K562 (cell line): ENCODE data around the gene PYHIN1. TPM values are rescaled to one million over a fixed set of nuclear protein-coding genes. Genes with fewer than 3 reads are reported as not detected.

Experiments
- ATAC-seq: fragments of 200-7000 bp; cut with Tn5 transposase; 3 replicates; pipeline ENCODE4 v1.9.1; 2020; ENCODE audit warnings: moderate library complexity
- BruUV-seq: library from RNA; stranded (reverse); fragments of 400-500 nt; replicated peaks from 2 replicates; lab custom pipeline; 2021; lab: Mats Ljungman, UMichigan
- CTCF ChIA-PET: fragments of 300-600 bp; formaldehyde crosslinking; extraction: SDS; loops from one replicate; lab custom pipeline; 2021; ENCODE audit warnings: low intra/inter-chr PET ratio; lab: Yijun Ruan, JAX
- POLR2A ChIA-PET: fragments of 300-600, 350-650 bp; sonication (Branson Sonifier 250); formaldehyde crosslinking; extraction: SDS; loops from one replicate; lab custom pipeline; 2021; ENCODE audit warnings: antibody characterized with exemption, inconsistent platforms; lab: Yijun Ruan, JAX
- DNase-seq, 4 experiments: peaks; one replicate each; pipeline versions ENCODE4 v3.0.0 to v3.0.0-alpha.2; 2011 to 2018; ENCODE audit warnings: low spot score in 3 of 4, mixed read lengths in 3 of 4; ENCODE audit errors: extremely low read depth in 1 of 4
- FAIRE-seq: peaks from 2 replicates; lab custom pipeline; 2011; peaks lifted over from hg19 to GRCh38; lab: Jason Lieb, UNC
- H2AFZ ChIP-seq: 2 replicates; pipeline ENCODE4 v1.6.0; 2011; ENCODE audit warnings: low read depth, low read length, control low read depth, inconsistent platforms
- H3K27ac ChIP-seq: fragments of 200-600 bp; 3 replicates; pipeline ENCODE4 v1.8.0; 2011; ENCODE audit warnings: low read depth, mild to moderate bottlenecking, control low read depth, inconsistent platforms, low read length, moderate library complexity, mixed read lengths; ENCODE audit errors: extremely low read depth
- H3K27me3 ChIP-seq, 2 experiments: fragments of 300-600 bp in 1 of 2; 2 replicates in 1 of 2; 3 replicates in 1 of 2; pipeline versions ENCODE4 v1.6.0 to v1.8.0; 2011; ENCODE audit warnings: inconsistent platforms in 2 of 2, low read length in 2 of 2, mild to moderate bottlenecking in 1 of 2, mixed read lengths in 1 of 2, moderate library complexity in 1 of 2; ENCODE audit not compliant: control insufficient read depth in 2 of 2, insufficient read depth in 2 of 2
- H3K36me3 ChIP-seq: fragments of 300-600 bp; 3 replicates; pipeline ENCODE4 v1.8.0; 2011; ENCODE audit warnings: mild to moderate bottlenecking, low read length, inconsistent platforms; ENCODE audit not compliant: control insufficient read depth, insufficient read depth
- H3K4me1 ChIP-seq, 2 experiments: fragments of 200-600 bp in 1 of 2; replicated peaks in 1 of 2; 2 replicates in 1 of 2; 3 replicates in 1 of 2; pipeline versions ENCODE4 v1.5.1 to v1.8.0; 2011; ENCODE audit warnings: inconsistent platforms in 2 of 2, low read length in 2 of 2, mild to moderate bottlenecking in 1 of 2, mixed read lengths in 1 of 2, moderate library complexity in 1 of 2; ENCODE audit not compliant: control insufficient read depth in 2 of 2, insufficient read depth in 2 of 2
- H3K4me2 ChIP-seq: 2 replicates; pipeline ENCODE4 v1.6.1; 2011; ENCODE audit warnings: low read length, control low read depth, inconsistent platforms, mixed read lengths; ENCODE audit not compliant: insufficient read depth
- H3K4me3 ChIP-seq: fragments of 200-600 bp; sonication (generic), shearing (Covaris generic); 2 replicates; pipeline ENCODE4 v1.5.1; 2016; ENCODE audit warnings: control low read depth, inconsistent platforms
- H3K79me2 ChIP-seq: fragments of 200-600 bp; 3 replicates; pipeline ENCODE4 v1.8.0; 2011; ENCODE audit warnings: low read length, inconsistent platforms; ENCODE audit not compliant: control insufficient read depth, insufficient read depth
- H3K9ac ChIP-seq, 2 experiments: 2 replicates each; pipeline versions ENCODE4 v1.6.0 to v1.6.1; 2011; ENCODE audit warnings: low read depth in 2 of 2, low read length in 2 of 2, control low read depth in 1 of 2, inconsistent platforms in 1 of 2, mild to moderate bottlenecking in 1 of 2, mixed read lengths in 1 of 2; ENCODE audit not compliant: insufficient read depth in 1 of 2
- H3K9me1 ChIP-seq: one replicate; pipeline ENCODE4 v1.6.0; 2011; ENCODE audit warnings: inconsistent platforms, mild to moderate bottlenecking, low read length, moderate library complexity; ENCODE audit not compliant: control insufficient read depth, insufficient read depth
- H3K9me3 ChIP-seq: replicated peaks from 2 replicates; pipeline ENCODE4 v1.5.1; 2011; ENCODE audit warnings: low read depth, low read length, inconsistent platforms; ENCODE audit not compliant: control insufficient read depth, insufficient read depth
- H4K20me1 ChIP-seq: replicated peaks from 2 replicates; pipeline ENCODE4 v1.6.1; 2011; ENCODE audit warnings: low read length, inconsistent platforms, mixed read lengths; ENCODE audit not compliant: control insufficient read depth, insufficient read depth
- GTF2E2 ChIP-seq: fragments of 200-800 bp; sonication (Bioruptor generic); IDR thresholded peaks from 2 replicates; pipeline ENCODE4 v1.6.1; 2016; ENCODE audit warnings: missing genetic modification characterization, missing compliant biosample characterization
- RBM15 ChIP-seq: fragments of 200-400 bp; formaldehyde crosslinking; IDR thresholded peaks from 2 replicates; pipeline ENCODE4 v1.6.1; 2018; ENCODE audit warnings: mild to moderate bottlenecking, low read length, moderate library complexity; ENCODE audit not compliant: insufficient read depth
- WGBS: fragments of 100-300 bp; shearing (Covaris generic); methylation state at CpG from one replicate; pipeline ENCODE4 v1.1.6; 2016; ENCODE audit warnings: low coverage, mixed read lengths; ENCODE audit not compliant: insufficient coverage; ENCODE audit errors: missing lambda C conversion rate; 5-methylcytosine and 5-hydroxymethylcytosine counted together
- in situ Hi-C: fragments of 300-500 bp; cut with MboI; formaldehyde crosslinking; loops from 4 replicates; pipeline ENCODE4 v1.15.0; 2018; ENCODE audit warnings: inconsistent platforms, mixed read lengths
- intact Hi-C: fragments of 100-400 bp; cut with micrococcal nuclease; formaldehyde crosslinking; loops from 2 replicates; pipeline ENCODE4 v1.14.2; 2022
- polyA plus RNA-seq, 8 experiments: library from polyadenylated mRNA; depleted of rRNA in 4 of 8; stranded (reverse) in 5 of 8; unstranded in 3 of 8; fragments of >200 nt; fragmentation: Nextera tagmentation in 2 of 8; fragmentation: Illumina TruSeq in 1 of 8; extraction: Ambion mirVana in 2 of 8; extraction: Trizol in 1 of 8; gene quantifications; 2 replicates each; pipeline versions ENCODE4 v1.2.1 to v1.2.3, GENCODE V29; 2011 to 2014; ENCODE audit warnings: inconsistent platforms in 1 of 8, missing spikeins in 1 of 8
- total RNA-seq, 7 experiments: library from RNA; depleted of rRNA in 6 of 7; stranded (reverse); fragments of >200 nt in 6 of 7; fragmentation: Illumina TruSeq in 2 of 7; extraction: Trizol in 2 of 7; gene quantifications; 2 replicates each; pipeline versions ENCODE4 v1.2.1 to v1.2.3, GENCODE V29; 2011 to 2021; ENCODE audit warnings: low replicate concordance in 1 of 7
- TF ChIP-seq, protein P1 (sequence below): fragments of 450-650 bp; IDR thresholded peaks from 2 replicates; pipeline ENCODE4 v1.6.1; 2016; ENCODE audit warnings: borderline replicate concordance
- TF ChIP-seq, protein P2 (sequence below): fragments of 200-800 bp; sonication (Bioruptor generic); IDR thresholded peaks from 2 replicates; pipeline ENCODE4 v1.6.1; 2016; ENCODE audit warnings: missing genetic modification characterization, missing compliant biosample characterization

Gene PYHIN1
- total and polyA plus RNA-seq, 9 of the 15 experiments (the other 6 are each of a cell fraction or from before 2014, with no cell fraction given) = not detected

DNA sequence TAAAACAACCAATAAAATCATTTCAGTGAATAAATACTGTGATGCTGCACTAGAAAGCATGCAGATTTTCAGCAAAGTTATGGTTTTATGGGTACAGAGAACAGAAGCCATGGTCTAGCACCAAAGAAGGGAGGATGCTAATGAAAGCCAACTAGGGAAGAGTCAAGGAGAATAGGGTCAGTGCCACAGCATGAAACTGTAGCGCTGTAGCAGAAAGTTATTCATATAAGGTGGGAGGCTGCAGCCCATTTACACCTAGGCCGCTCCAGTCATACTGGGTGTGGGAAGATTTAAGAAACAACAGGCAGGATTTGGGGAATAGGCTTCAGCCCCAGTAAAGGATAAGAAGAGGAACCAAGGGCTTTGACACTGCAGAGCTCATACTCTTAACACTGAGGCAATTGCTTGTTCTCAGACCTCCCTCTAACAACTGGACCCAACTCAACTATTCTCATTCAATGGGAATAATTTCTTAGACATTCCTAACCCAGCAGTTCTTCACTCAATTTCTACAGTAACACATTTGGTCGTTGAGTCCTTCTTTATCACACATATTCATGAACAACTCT lies 82.7 kb downstream of the PYHIN1 start:
- 39% methylated on average over 3 of the region's 3 CpGs for WGBS

DNA sequence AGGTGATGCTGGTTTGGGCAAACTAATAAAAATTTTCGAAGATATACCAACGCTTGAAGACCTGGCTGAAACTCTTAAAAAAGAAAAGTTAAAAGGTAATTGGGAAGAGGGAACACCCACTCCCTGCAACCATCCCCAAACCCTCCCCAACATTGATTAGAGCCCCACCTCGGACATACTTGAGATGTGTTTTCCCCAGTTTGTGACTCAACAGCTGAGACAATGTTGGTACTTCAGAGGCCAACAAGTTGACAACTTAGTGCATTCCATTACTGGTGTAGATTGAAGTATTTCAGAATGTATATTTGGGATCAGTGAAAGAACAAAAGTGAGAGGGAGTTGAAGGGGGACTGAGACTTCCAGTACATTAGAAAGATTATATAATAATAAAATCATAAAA lies 83.5 kb downstream of the PYHIN1 start:
- no peaks in the 10 kb centered on the region for H4K20me1 ChIP-seq
- intact Hi-C loops (no loop called here), in situ Hi-C loops (no loop called here)
- BruUV-seq = no TSS peak
- H3K79me2 ChIP-seq = no peaks in the 10 kb centered on the region
- H3K4me3 ChIP-seq = no peak overlapping the region
- ATAC-seq (no peak), DNase-seq (no peak), FAIRE-seq (no peak)
- TF ChIP-seq, protein P1, sequence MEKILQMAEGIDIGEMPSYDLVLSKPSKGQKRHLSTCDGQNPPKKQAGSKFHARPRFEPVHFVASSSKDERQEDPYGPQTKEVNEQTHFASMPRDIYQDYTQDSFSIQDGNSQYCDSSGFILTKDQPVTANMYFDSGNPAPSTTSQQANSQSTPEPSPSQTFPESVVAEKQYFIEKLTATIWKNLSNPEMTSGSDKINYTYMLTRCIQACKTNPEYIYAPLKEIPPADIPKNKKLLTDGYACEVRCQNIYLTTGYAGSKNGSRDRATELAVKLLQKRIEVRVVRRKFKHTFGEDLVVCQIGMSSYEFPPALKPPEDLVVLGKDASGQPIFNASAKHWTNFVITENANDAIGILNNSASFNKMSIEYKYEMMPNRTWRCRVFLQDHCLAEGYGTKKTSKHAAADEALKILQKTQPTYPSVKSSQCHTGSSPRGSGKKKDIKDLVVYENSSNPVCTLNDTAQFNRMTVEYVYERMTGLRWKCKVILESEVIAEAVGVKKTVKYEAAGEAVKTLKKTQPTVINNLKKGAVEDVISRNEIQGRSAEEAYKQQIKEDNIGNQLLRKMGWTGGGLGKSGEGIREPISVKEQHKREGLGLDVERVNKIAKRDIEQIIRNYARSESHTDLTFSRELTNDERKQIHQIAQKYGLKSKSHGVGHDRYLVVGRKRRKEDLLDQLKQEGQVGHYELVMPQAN = no peak
- TF ChIP-seq, protein P2, sequence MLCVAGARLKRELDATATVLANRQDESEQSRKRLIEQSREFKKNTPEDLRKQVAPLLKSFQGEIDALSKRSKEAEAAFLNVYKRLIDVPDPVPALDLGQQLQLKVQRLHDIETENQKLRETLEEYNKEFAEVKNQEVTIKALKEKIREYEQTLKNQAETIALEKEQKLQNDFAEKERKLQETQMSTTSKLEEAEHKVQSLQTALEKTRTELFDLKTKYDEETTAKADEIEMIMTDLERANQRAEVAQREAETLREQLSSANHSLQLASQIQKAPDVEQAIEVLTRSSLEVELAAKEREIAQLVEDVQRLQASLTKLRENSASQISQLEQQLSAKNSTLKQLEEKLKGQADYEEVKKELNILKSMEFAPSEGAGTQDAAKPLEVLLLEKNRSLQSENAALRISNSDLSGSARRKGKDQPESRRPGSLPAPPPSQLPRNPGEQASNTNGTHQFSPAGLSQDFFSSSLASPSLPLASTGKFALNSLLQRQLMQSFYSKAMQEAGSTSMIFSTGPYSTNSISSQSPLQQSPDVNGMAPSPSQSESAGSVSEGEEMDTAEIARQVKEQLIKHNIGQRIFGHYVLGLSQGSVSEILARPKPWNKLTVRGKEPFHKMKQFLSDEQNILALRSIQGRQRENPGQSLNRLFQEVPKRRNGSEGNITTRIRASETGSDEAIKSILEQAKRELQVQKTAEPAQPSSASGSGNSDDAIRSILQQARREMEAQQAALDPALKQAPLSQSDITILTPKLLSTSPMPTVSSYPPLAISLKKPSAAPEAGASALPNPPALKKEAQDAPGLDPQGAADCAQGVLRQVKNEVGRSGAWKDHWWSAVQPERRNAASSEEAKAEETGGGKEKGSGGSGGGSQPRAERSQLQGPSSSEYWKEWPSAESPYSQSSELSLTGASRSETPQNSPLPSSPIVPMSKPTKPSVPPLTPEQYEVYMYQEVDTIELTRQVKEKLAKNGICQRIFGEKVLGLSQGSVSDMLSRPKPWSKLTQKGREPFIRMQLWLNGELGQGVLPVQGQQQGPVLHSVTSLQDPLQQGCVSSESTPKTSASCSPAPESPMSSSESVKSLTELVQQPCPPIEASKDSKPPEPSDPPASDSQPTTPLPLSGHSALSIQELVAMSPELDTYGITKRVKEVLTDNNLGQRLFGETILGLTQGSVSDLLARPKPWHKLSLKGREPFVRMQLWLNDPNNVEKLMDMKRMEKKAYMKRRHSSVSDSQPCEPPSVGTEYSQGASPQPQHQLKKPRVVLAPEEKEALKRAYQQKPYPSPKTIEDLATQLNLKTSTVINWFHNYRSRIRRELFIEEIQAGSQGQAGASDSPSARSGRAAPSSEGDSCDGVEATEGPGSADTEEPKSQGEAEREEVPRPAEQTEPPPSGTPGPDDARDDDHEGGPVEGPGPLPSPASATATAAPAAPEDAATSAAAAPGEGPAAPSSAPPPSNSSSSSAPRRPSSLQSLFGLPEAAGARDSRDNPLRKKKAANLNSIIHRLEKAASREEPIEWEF = peak; percentile 10; the same call in 1 of the 2 replicates
- WGBS = 24% methylated on average over 3 of the region's 3 CpGs
- no peaks in the 10 kb centered on the region; a peak in 2 of 5 replicates for H3K4me1 ChIP-seq
- POLR2A ChIA-PET = no interaction called here
- no peak overlapping the region for H2AFZ ChIP-seq
- H3K9me3 ChIP-seq = no peaks in the 10 kb centered on the region; the same call in 1 of the 2 replicates
- no peaks in the 10 kb centered on the region for H3K27me3 ChIP-seq
- CTCF ChIA-PET = no interaction called here
- H3K4me2 ChIP-seq = no peak overlapping the region
- no peaks in the 10 kb centered on the region for H3K36me3 ChIP-seq
- H3K27ac ChIP-seq = no peak overlapping the region
- no peak overlapping the region for H3K9ac ChIP-seq
- H3K9me1 ChIP-seq = no peaks in the 10 kb centered on the region

More for the DNA sequence above, 82.7 kb downstream of the PYHIN1 start:
- Histone ChIP-seq H3K9me3 (no peaks in the 10 kb centered on the region; the same call in 1 of the 2 replicates), H3K79me2 (no peaks in the 10 kb centered on the region), H4K20me1 (no peaks in the 10 kb centered on the region), H3K27me3 (no peaks in the 10 kb centered on the region), H3K9ac (no peak overlapping the region), H3K4me3 (no peak overlapping the region), H3K36me3 (no peaks in the 10 kb centered on the region), H3K9me1 (no peaks in the 10 kb centered on the region), H3K4me1 (no peaks in the 10 kb centered on the region; a peak in 2 of 5 replicates), H3K27ac (no peak overlapping the region), H2AFZ (no peak overlapping the region), H3K4me2 (no peak overlapping the region)
- no peak for TF ChIP-seq RBM15
- 0 out of 2 replicates have a peak, but pooled peaks have one; percentile 21 for TF ChIP-seq GTF2E2
- in situ Hi-C loops = no loop called here
- POLR2A ChIA-PET = no interaction called here
- ATAC-seq (no peak), DNase-seq (no peak), FAIRE-seq (no peak)
- CTCF ChIA-PET = no interaction called here
- intact Hi-C loops = no loop called here
- BruUV-seq = no TSS peak
